SK-N-DZ (cell line): ENCODE data around the gene DDAH2.

Experiments
- DNase-seq: peaks from one replicate; pipeline ENCODE4 v3.0.0-alpha.2; 2015; ENCODE audit warnings: low spot score
- small RNA-seq, 2 experiments: library from RNA; depleted of rRNA; stranded (forward); fragments of <200 nt; gene quantifications; one replicate each; pipeline ENCODE3, GENCODE V24; 2014

The DDAH2 gene

DNA sequence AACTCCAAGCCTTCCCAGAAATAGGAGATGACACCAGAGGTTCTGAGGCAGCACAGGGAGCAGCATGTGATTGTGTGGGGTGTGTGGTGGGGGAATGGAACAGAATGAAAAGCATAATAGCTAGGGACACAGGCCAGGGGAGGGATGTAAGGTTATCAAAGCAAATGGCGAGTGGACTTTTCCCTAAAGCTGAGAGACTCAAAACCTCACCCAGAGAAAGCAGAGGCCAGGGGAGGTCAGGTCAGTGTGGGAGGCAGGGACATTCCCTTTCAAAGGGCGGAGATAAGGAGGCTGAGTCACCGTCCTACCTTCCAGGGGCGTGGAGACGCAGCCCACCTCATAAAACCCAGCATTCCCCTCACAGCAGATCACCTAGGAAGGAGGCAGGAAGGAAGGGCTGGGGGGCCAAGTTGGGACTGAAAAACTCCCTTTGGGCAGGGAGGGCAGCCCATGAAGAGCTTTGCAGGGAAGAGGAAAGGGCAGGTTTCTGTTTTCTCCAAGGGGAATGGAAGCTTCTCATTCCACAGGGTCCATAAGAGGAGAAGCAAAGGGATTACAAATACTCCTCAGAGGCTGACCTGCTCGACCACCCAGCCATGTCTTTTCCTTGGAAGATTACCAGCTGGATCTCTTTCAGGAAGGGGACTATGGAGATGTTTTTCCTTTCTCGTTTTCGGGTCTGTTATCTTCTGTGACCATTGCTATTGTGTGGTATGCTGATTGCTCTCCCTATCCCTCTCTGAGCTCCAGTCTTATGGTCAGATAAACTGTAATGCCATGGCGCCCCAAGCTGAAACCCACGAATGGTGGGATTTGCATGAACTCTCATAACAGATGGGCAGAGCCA lies 38.6 kb downstream of the DDAH2 start:
- DNase-seq, result no peak

DNA sequence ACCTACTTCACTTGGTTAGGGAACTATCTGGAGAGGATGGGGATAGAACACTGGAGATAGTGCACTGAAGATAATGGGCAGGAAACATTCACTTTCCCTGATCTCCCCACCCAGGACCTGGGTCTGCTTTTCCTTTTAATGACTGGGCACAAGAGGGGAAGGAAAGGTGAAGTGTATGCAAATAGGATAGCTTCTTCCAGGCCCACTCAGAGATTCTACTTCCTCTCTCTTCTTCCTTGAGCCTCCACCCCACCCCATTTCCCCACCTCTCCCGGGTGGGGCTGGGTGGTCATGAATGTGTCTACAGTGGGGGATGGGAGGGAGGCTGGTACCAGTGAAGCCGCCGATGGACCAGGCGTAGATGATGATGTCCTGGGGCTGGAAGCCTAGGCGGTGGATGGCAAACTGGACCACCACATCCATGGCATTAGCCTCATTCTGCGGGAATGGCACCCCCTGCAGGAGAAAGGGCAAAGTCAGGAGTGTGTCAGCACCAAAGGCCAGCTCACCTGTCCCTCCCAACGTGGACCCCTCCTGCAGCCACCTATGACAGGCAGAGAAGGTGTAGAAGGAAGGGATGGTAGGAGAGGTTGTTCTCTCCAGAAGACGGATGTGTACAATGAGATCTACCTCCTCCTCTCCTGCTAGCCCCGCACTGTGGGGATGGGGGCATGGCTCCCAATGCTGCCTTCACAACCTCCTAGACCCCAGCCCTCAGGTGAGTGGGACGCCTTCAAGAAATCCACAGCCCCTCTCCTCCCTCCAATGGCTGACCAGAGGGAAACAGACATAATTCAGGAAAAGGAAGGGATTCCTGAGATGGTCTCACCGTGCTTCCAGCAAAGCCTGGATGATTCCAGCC lies 39.6 kb downstream of the DDAH2 start:
- DNase-seq, result no peak

DNA sequence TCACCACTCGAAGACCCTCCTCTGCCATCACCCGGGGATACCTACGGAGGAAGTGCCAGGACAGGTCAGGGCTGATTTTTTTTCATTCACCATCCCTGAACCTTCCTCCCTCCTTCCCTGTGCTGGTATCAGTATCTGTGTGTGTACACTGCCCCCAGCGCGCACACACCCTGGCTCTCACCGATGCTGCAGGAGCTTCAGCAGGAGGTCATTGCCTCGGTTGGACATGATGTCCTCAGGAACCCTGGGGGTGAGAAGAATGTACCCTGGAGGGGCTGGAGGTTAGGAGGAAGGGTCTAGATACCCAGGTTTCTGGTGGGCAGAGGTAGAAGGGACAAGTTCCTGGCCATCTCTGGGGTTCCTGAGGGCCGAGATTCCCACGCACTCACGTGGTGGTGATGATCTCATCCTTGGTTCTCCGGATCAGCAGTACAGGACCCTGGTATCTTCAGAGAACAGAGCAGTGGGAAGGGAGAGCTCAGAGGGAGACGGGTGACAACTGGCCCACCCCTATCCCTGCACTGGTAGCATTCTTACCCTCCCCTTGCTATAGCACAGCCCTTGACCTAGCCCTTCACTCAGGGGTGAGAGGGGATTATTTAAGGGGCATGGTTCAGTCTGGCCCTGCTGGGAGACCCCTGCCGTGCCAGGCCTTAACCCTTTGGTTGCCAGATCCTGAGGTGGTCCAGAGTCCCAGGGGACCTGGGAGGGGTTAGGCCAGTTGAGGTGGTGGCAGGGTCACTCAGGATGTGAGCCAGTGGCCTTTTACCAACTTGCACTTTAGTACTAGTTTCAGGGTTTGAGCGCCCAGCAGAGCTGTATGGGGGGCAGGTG lies 41.0 kb downstream of the DDAH2 start:
- DNase-seq, result no peak

DNA sequence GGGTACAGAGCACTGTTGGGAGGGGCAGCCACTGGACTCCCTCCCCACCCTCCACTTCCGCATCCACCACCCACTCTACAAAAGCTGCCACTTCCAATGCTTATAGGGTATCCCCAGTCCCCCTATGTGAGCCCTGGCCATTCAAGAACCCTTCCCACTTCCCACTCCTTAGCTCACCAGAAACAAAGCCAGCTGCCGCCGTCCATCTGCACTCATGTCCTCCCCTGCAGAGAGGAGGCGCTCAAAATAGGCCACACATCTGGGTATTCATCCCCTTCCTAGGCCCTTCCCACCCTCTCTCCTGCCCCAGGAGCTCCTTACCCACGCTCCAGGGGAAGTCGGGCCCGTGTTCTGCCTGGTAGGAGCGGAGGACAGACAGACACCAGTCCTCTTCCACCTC lies 41.8 kb downstream of the DDAH2 start:
- DNase-seq, result no peak

DNA sequence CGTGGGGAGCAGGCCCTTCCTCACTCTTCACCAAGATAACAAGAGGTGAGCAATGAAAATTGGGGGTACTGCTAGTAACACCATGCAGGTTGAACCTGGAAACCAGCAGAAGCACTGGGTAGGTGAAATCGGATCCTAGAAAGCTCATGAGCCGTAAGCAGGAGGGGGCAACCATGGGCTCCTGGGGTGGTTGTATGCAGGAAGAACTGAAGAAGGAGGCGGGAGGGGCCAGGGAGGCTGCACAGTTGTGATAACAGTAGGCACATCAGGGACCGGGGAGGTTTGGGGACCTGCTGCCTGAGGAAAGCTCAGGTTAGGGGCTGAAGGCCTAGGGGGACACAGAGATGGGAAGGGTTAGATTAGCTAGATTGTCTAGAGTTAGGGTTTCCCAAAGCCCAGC lies 42.6 kb downstream of the DDAH2 start:
- no peak for DNase-seq

DNA sequence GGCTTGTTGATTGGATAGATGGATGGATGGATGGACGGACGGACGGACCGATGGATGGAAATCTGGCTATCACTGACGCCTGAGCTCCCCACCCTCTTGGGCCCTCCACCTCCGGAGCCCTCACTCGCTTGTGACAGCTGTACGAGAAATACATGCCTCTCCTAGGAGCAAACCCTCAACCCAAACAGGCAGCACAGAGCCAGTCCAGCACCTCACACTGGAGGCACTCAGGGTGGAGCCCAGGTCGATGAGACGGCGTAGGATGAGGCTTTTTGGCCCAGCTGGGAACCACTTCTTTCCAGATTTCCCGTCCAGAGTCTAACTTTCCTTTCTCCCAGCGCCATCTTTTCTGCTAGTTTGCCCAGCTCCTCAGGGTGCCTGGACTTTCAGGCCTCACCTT lies 45.5 kb downstream of the DDAH2 start:
- no peak for DNase-seq

DNA sequence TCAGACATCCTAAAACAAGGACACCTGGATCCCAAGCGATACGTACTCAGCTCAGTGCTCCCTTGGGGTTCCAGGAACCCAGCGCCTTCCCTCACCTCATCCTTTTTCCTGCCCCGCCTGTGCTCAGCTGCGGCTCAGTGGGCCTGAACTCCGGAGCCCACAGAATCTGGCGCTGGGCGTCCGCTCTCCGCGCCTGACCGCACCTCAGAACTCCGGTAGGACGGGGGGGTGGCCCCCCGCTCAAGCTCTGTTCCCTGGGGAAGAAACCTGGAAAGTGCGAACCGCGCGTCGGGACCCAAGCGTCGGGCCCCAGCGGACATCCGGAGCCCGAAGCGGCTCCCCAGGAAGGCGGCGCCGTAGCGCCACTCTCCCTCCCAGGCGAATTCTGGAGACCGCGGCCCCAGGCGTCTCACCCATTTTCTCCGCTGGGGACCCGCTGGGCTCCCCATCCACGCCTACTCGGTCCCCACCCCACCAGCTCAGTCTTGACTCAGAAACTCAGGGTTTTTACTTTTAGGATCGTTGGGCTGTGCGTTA lies 47.9 kb downstream of the DDAH2 start:
- DNase-seq, result no peak

DNA sequence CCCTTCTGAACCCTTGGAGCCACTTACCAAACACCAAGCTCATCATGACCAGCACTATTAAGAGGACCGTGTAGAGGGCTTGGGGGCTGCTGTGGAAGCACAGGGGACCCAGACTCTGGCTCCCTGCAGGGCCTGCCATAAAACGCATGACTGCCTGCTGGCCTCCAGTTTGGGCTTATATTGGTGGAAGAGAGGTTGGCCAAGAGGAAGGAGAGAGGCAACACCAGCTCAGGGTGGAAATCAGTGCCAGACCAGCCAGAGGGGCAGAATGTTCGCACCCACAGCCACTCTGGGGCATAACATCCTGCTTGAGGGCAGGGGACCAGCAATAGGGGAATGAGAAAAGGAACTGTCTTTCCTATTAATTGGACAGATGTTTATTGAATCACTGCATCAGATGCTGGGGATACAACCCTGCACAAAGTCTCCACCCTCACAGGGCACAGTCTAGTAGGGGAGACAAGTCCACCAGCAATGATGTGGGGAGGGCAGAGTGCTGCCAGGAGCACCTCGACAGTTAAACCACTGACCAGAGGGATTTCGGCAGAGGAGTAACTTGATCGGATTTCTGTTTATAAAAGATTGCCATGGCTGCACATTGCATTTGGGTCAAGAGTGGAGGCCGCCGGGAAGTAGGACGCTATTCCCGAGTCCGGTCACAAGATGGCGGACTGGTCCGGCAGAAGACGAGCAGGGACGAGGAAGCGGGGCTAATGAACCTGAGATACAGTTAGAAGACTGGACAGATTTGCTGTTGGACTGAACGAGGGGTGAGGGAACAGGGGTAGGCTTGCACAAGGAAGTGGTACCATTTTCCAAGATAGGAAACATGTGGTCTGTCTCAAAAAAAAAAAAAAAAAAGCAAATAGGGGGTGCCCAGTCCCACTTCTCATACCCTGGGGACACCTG lies 48.6 kb downstream of the DDAH2 start, which contains the start of gene LY6G5C:
LY6G5C (minus strand) TSS at position 842 of the 909 bp plus-strand sequence; CDS start at position 148, 694 bp downstream.
- peak; percentile 76 for DNase-seq

DNA sequence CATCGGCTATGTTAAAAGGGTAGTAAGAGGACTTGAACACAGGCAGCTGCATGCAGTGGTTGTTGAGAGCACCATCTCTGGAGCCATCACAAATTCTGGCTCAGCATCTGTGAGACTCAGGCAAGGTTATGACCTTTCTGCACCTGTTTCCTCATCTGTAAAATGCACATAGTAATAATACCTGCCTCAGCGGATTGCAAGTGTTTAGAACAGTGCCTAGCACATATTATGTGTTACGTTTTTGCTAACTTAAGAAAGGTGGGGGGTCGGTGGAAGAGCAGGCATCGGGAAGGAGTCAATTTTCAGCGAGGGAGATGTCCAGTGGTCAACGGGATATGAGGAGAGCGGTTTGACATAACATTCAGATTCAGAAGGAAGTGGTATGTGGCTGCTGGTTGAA lies 51.1 kb downstream of the DDAH2 start:
- DNase-seq, result no peak

Small RNA genes lying within 50 kb of the gene (small RNA-seq; reads per million reads assigned to genes)
- 0 reads per million in 2 experiments for gene LY6G6D
- 0 to 0.04 reads per million in 2 experiments for gene MIR4646
- 0 reads per million in 2 experiments for gene MSH5-SAPCD1
- gene RF00019, result 0 reads per million in 2 experiments
- 0 reads per million in 2 experiments for gene RNU6-850P
- gene SAPCD1, result 0 reads per million in 2 experiments
